Measurements from ENCODE around the gene TGFBRAP1. TPM values are rescaled to one million over a fixed set of nuclear protein-coding genes. Genes with fewer than 3 reads are reported as not detected.

The TGFBRAP1 gene
- total RNA-seq, 3 donors from 2014 or later (not counting 1 experiment from before 2014, with no cell fraction given), result 22.7 to 31.8 (median 27.7) TPM

GRCh38 chr2:105243961-105244360, 85.6 kb downstream of the TGFBRAP1 start:
- no peaks in the 10 kb centered on the region for H3K27me3 ChIP-seq (ENCODE audit: control insufficient read depth, insufficient read depth, low read length)
- no peak overlapping the region for H3K27ac ChIP-seq (ENCODE audit: low read length)
- no peak for TF ChIP-seq CTCF (IDR thresholded peaks at IDR 0.05)
- ATAC-seq, result no peak
- Mint-ChIP-seq H3K4me1 (no peaks in the 10 kb centered on the region), H3K9me3 (no peaks in the 10 kb centered on the region), H3K4me3 (no peak overlapping the region), H3K27ac (no peak overlapping the region), H3K27me3 (ENCODE audit: low read depth in 2 of 2) (peaks cover 0 to 4% of the 10 kb centered on the region in 2 donors), H3K36me3 (no peaks in the 10 kb centered on the region)
- no peak overlapping the region for H3K4me3 ChIP-seq (ENCODE audit: low read length)
- no peaks in the 10 kb centered on the region for H3K4me1 ChIP-seq (ENCODE audit: control insufficient read depth, insufficient read depth, low read length)
- no peaks in the 10 kb centered on the region for H3K36me3 ChIP-seq (ENCODE audit: control insufficient read depth, insufficient read depth, low read length)
- no peaks in the 10 kb centered on the region for H3K9me3 ChIP-seq (ENCODE audit: control insufficient read depth, insufficient read depth, low read length)
- intact Hi-C loops (cut with micrococcal nuclease), result no loop called here
- no peak for DNase-seq
- 72% methylated on average over 5 of the region's 5 CpGs for WGBS (ENCODE audit: insufficient coverage)

GRCh38 chr2:105242286-105242993, 87.1 kb downstream of the TGFBRAP1 start:
- H3K9me3 ChIP-seq (ENCODE audit: control insufficient read depth, insufficient read depth, low read length), result no peaks in the 10 kb centered on the region
- Mint-ChIP-seq H3K9me3 (no peaks in the 10 kb centered on the region), H3K27me3 (ENCODE audit: low read depth in 2 of 2) (peaks cover 3 to 8% of the 10 kb centered on the region in 2 donors), H3K36me3 (no peaks in the 10 kb centered on the region), H3K4me1 (peaks cover 5 to 6% of the 10 kb centered on the region in 2 donors), H3K4me3 (no peak overlapping the region), H3K27ac (no peak overlapping the region)
- no peak overlapping the region for H3K27ac ChIP-seq (ENCODE audit: low read length)
- DNase-seq, result no peak
- no peak for TF ChIP-seq CTCF (IDR thresholded peaks at IDR 0.05)
- H3K27me3 ChIP-seq (ENCODE audit: control insufficient read depth, insufficient read depth, low read length), result no peaks in the 10 kb centered on the region
- no peak overlapping the region for H3K4me3 ChIP-seq (ENCODE audit: low read length)
- no peaks in the 10 kb centered on the region for H3K36me3 ChIP-seq (ENCODE audit: control insufficient read depth, insufficient read depth, low read length)
- ATAC-seq, result no peak
- no peaks in the 10 kb centered on the region for H3K4me1 ChIP-seq (ENCODE audit: control insufficient read depth, insufficient read depth, low read length)
- intact Hi-C loops (cut with micrococcal nuclease), result no loop called here
- WGBS (ENCODE audit: insufficient coverage), result 95% methylated on average over 50 of the region's 50 CpGs

- WGBS (ENCODE audit: insufficient coverage), result 91% methylated on average over 10 of the region's 10 CpGs
- Histone ChIP-seq H3K9me3 (ENCODE audit: control insufficient read depth, insufficient read depth, low read length) (no peaks in the 10 kb centered on the region), H3K36me3 (ENCODE audit: control insufficient read depth, insufficient read depth, low read length) (no peaks in the 10 kb centered on the region), H3K4me3 (ENCODE audit: low read length) (no peak within 1 kb of the TSS), H3K27ac (ENCODE audit: low read length) (no peak within 1 kb of the TSS), H3K4me1 (ENCODE audit: control insufficient read depth, insufficient read depth, low read length) (no peaks in the 10 kb centered on the region), H3K27me3 (ENCODE audit: control insufficient read depth, insufficient read depth, low read length) (no peaks in the 10 kb centered on the region)
- Mint-ChIP-seq H3K27ac (no peak within 1 kb of the TSS), H3K4me1 (peaks cover 6 to 11% of the 10 kb centered on the region in 2 donors), H3K36me3 (no peaks in the 10 kb centered on the region), H3K4me3 (no peak within 1 kb of the TSS), H3K27me3 (ENCODE audit: low read depth in 2 of 2) (peaks cover 3 to 18% of the 10 kb centered on the region in 2 donors), H3K9me3 (no peaks in the 10 kb centered on the region)
- intact Hi-C loops (cut with micrococcal nuclease), result no loop called here
- DNase-seq, result no peak
- no peak for ATAC-seq
- no peak for TF ChIP-seq CTCF (IDR thresholded peaks at IDR 0.05)
These were observed 88.1 kb downstream of the TGFBRAP1 start, which contains the start of gene GPR45 for GRCh38 chr2:105241443-105241842. GPR45 (plus strand) TSS chr2:105241743; CDS start chr2:105241859, 116 bp downstream.

GRCh38 chr2:105239924-105240323, 89.6 kb downstream of the TGFBRAP1 start:
- H3K9me3 ChIP-seq (ENCODE audit: control insufficient read depth, insufficient read depth, low read length), result no peaks in the 10 kb centered on the region
- no peaks in the 10 kb centered on the region for H3K36me3 Mint-ChIP-seq
- WGBS (ENCODE audit: insufficient coverage), result 84% methylated on average over 2 of the region's 2 CpGs
- H3K27me3 Mint-ChIP-seq (ENCODE audit: low read depth in 2 of 2), result peaks cover 3 to 29% of the 10 kb centered on the region in 2 donors
- ATAC-seq, result no peak
- H3K4me3 Mint-ChIP-seq, result no peak overlapping the region
- no peaks in the 10 kb centered on the region for H3K27me3 ChIP-seq (ENCODE audit: control insufficient read depth, insufficient read depth, low read length)
- H3K4me3 ChIP-seq (ENCODE audit: low read length), result no peak overlapping the region
- TF ChIP-seq CTCF (IDR thresholded peaks at IDR 0.05), result no peak
- no peaks in the 10 kb centered on the region for H3K36me3 ChIP-seq (ENCODE audit: control insufficient read depth, insufficient read depth, low read length)
- H3K4me1 ChIP-seq (ENCODE audit: control insufficient read depth, insufficient read depth, low read length), result no peaks in the 10 kb centered on the region
- H3K27ac Mint-ChIP-seq, result no peak overlapping the region
- H3K4me1 Mint-ChIP-seq, result peaks cover 6 to 11% of the 10 kb centered on the region in 2 donors
- intact Hi-C loops (cut with micrococcal nuclease), result no loop called here
- no peaks in the 10 kb centered on the region for H3K9me3 Mint-ChIP-seq
- no peak overlapping the region for H3K27ac ChIP-seq (ENCODE audit: low read length)
- no peak for DNase-seq

All from natural killer cell (primary cell).